ENCODE data around the gene NPHP4. TPM values are rescaled to one million over a fixed set of nuclear protein-coding genes. Genes with fewer than 3 reads are reported as not detected.

Gene NPHP4
- total RNA-seq, 1 donor from 2014 or later = 19.0 TPM

DNA sequence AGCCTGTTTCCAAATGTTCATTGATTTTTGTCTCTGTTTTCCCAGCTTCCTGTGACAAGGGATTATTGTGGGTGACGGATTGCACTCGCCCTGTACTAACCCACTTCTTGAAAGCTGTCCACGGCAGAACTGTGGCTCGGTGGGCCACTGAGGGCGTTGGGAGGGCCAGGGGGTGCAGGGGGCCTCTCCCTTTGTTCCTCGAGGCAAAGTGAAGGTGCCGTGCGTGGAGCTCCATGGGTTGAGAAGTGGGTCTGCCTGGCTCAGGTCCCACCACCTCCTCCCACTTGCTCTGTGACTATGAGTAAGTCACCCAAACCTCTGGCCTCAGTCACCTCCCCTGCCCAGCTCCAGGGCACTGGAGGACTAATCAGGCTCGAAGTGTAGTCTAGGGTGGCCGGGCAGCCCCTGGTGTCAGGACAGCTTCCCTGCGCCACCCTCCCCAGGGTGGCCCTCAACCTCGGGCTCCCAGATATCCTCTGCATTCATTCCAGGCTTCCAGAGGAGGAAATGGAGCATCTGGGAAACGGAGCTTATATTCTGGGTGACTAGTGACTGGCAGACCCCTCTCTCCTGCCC lies 148.6 kb downstream of the NPHP4 start:
- Mint-ChIP-seq H3K27ac (no peak overlapping the region), H3K4me1 (ENCODE audit: low read depth) (no peaks in the 10 kb centered on the region), H3K9me3 (no peaks in the 10 kb centered on the region), H3K4me3 (ENCODE audit: low read depth) (no peak overlapping the region), H3K27me3 (ENCODE audit: low read depth) (no peaks in the 10 kb centered on the region), H3K36me3 (ENCODE audit: low read depth) (no peaks in the 10 kb centered on the region)
- intact Hi-C loops (cut with micrococcal nuclease) = no loop called here
- no peak for DNase-seq (ENCODE audit: low spot score)

DNA sequence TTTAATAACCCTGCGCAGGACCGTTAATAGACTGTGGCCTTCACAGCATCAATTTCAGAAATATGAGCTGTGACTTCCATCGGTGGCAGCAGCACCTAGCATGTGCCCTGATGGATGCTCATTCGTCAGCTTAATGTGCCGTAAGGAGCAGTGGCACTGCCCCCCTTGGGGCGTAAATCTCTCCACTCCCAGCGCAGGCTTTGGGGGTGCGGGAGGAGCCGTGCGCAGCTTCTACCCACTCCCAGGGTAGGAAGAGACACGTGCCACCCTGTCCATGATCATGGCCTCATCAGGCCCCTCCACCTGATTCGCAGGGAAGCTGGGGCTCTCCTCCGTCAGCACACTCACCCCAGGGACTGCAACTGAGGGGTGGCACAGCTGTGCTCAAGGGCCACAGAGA lies 149.5 kb downstream of the NPHP4 start:
- DNase-seq (ENCODE audit: low spot score) = no peak
- Mint-ChIP-seq H3K9me3 (no peaks in the 10 kb centered on the region), H3K36me3 (ENCODE audit: low read depth) (no peaks in the 10 kb centered on the region), H3K27ac (no peak overlapping the region), H3K4me3 (ENCODE audit: low read depth) (no peak overlapping the region), H3K27me3 (ENCODE audit: low read depth) (no peaks in the 10 kb centered on the region), H3K4me1 (ENCODE audit: low read depth) (no peaks in the 10 kb centered on the region)
- intact Hi-C loops (cut with micrococcal nuclease) = no loop called here

DNA sequence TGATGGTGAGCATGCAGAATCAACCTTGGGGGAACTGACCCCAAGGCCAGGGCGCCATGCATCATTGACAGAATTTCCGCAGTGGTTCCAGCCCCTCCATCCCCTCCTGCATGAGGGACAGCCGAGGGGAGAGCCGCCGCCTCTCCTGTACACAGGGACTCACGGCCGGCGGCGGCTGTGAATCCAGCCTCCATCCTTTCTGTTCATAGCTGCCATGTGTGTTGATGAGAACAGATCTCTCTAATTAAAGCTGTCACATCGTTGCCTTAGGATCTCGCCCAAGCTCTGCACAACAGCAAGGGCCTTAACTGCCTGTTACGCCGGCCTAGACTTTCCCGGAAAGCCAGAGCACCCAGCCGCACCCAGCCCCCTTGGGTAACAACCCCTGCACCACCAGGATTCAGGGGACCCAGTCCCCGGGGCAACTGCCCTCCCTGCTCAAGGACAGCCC lies 151.6 kb downstream of the NPHP4 start:
- no peak overlapping the region for H3K4me3 Mint-ChIP-seq (ENCODE audit: low read depth)
- no peaks in the 10 kb centered on the region for H3K36me3 Mint-ChIP-seq (ENCODE audit: low read depth)
- no peaks in the 10 kb centered on the region for H3K9me3 Mint-ChIP-seq
- no peaks in the 10 kb centered on the region for H3K4me1 Mint-ChIP-seq (ENCODE audit: low read depth)
- DNase-seq (ENCODE audit: low spot score) = no peak
- H3K27ac Mint-ChIP-seq = no peak overlapping the region
- intact Hi-C loops (cut with micrococcal nuclease) = no loop called here
- H3K27me3 Mint-ChIP-seq (ENCODE audit: low read depth) = no peaks in the 10 kb centered on the region

DNA sequence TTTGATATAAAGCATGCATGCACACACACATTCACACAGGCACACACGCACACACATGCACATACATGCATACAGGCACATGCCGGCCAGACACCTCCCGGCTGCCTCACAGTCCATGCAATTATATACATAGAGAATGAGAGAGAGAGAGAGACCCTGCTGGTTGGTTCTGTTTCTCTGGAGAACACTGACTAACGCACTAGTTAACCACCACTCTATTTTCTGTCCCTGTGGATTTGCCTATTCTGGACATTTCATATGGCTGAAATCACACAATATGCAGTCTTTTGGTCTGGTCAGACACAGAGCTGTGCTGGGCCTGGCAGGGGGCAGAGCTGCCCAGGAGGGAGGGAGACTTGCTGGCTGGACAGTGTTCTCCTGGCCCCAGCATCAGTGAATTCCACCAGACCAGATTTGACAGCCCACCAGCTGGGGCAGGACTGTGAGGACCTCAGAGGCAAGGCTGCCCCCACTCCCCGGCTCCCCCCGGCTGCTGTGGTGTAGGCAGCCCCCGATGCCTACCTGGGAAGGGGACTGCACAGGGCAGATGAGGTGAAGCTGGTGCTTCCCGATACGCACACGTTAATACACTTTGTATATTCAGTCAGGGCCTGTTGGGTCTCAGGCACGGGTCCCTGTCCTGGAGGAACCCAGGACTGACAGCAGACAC lies 152.2 kb downstream of the NPHP4 start:
- intact Hi-C loops (cut with micrococcal nuclease) = no loop called here
- no peak for DNase-seq (ENCODE audit: low spot score)
- H3K9me3 Mint-ChIP-seq = no peaks in the 10 kb centered on the region
- no peaks in the 10 kb centered on the region for H3K4me1 Mint-ChIP-seq (ENCODE audit: low read depth)
- no peak overlapping the region for H3K4me3 Mint-ChIP-seq (ENCODE audit: low read depth)
- no peak overlapping the region for H3K27ac Mint-ChIP-seq
- no peaks in the 10 kb centered on the region for H3K36me3 Mint-ChIP-seq (ENCODE audit: low read depth)
- H3K27me3 Mint-ChIP-seq (ENCODE audit: low read depth) = no peaks in the 10 kb centered on the region

DNA sequence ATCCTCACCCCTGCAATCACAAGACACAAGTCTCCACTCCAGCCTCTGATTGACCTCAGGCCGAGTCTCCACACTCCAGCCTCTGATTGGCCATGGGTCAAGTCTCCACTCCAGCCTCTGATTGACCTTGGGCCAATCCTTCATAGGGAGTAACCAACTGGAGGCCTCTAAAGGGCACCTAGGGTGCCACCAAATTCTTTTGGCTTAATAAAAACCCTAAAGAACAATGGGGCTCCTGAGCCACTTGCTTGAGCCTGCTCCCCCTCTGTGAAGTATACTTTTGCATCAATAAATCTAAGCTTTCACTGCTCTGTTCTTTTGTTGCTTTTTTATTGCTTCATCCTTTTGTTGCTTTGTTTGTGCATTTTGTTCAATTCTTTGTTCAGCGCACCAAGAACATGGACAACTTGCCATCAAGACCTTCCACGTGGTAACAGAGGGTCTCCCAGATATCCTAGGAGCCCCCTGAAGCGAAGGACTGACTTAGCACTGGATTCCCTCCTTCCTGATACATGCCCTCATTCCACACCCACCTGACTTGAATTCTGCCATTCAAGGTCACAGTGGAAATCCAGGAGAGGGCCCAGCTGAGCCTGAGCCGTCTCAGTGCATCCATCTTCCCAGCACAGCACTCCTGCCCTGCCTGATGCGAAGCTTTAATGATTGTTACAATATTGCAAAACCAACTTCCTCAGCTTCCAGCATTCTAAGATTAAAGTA lies 152.9 kb downstream of the NPHP4 start:
- Mint-ChIP-seq H3K9me3 (no peaks in the 10 kb centered on the region), H3K27me3 (ENCODE audit: low read depth) (no peaks in the 10 kb centered on the region), H3K4me3 (ENCODE audit: low read depth) (no peak overlapping the region), H3K4me1 (ENCODE audit: low read depth) (no peaks in the 10 kb centered on the region), H3K27ac (no peak overlapping the region), H3K36me3 (ENCODE audit: low read depth) (no peaks in the 10 kb centered on the region)
- intact Hi-C loops (cut with micrococcal nuclease) = no loop called here
- DNase-seq (ENCODE audit: low spot score) = no peak

DNA sequence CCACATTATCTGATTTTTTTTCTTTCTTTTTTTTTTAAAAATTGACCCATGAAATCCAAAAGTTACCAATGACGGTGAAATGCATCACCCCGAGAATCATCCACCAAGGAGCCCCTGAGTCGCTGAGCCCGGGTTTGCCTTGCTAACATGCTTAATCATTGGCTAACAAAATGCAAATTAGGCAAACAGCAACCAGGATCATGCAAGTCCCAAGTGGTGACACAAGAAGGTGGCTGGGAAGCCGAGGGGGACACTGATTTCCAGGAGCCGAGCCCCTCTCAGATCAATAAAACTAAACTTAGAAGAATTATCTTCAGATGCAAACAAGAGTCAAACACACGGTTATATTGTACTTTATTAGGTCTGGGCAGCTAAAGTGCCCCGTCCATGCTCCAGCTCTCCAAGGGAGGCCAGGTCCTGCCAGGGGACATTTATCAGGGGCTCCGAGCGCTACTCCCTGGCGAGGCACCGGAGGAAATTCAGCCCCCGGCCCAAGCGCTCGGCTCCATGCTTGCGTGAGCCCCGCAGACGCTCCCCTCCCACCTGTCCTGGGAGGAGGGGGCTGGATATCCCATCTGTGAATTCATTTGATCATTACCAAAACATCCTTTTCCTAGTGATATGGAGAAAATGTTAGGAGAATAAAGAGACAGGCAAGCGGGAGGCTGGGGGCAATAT lies 154.1 kb downstream of the NPHP4 start:
- no peak overlapping the region for H3K27ac Mint-ChIP-seq
- no peaks in the 10 kb centered on the region for H3K27me3 Mint-ChIP-seq (ENCODE audit: low read depth)
- H3K4me3 Mint-ChIP-seq (ENCODE audit: low read depth) = no peak overlapping the region
- H3K9me3 Mint-ChIP-seq = no peaks in the 10 kb centered on the region
- DNase-seq (ENCODE audit: low spot score) = no peak
- H3K36me3 Mint-ChIP-seq (ENCODE audit: low read depth) = no peaks in the 10 kb centered on the region
- intact Hi-C loops (cut with micrococcal nuclease) = no loop called here
- no peaks in the 10 kb centered on the region for H3K4me1 Mint-ChIP-seq (ENCODE audit: low read depth)

DNA sequence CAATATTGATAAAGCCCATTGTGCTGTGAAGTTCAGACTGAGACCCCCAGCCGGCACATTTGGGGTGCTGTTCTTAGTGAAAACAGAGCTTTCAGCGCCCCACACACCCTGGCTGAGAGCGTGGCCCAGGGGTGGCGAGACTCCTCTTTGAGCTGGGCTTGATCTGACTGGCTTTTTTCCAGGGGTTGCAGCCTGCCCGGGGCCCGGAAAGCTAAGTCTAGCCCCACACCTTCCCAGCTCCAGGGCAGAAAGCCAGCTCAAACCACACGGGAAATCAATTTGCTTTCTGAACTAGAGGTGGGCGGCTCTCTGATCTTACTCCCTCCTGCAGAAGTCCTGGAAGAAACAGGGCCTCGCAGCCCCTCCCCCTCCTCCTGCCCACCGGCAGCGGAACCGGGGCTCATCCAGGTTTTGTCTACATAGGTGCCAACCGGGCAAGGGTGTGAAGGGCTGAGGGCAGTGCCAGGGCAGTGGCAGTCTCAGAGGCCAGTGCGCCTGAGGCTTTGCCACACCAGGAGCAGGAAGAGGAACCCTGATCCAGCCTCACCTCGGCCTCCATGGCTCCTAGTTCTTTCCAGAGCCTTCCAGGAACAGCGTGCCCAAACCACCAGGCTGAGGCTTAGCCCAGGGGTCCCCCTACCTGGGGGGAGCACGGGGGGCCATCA lies 155.3 kb downstream of the NPHP4 start:
- intact Hi-C loops (cut with micrococcal nuclease) = no loop called here
- no peaks in the 10 kb centered on the region for H3K4me1 Mint-ChIP-seq (ENCODE audit: low read depth)
- H3K27ac Mint-ChIP-seq = no peak overlapping the region
- H3K4me3 Mint-ChIP-seq (ENCODE audit: low read depth) = no peak overlapping the region
- H3K36me3 Mint-ChIP-seq (ENCODE audit: low read depth) = no peaks in the 10 kb centered on the region
- no peak for DNase-seq (ENCODE audit: low spot score)
- H3K9me3 Mint-ChIP-seq = no peaks in the 10 kb centered on the region
- no peaks in the 10 kb centered on the region for H3K27me3 Mint-ChIP-seq (ENCODE audit: low read depth)

DNA sequence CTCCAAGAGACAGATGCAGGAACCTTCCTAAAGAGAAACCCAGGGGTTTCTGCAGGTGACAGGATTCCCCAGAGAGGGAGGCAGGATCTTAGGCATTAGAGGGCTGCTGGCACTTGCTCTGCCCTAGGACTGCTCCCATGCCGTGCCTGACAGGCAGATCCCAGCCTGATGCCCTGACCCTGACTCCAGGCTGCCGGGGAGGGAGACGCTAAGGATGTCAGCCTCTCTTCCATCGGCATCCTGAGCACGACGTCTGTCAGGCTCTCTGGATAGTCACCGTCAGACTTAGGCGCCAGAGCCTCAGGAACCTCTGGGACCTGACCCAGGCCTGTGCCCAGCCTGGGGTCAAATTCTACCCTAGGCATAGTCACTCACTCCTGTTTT lies 157.1 kb downstream of the NPHP4 start:
- no peaks in the 10 kb centered on the region for H3K4me1 Mint-ChIP-seq (ENCODE audit: low read depth)
- no peak for DNase-seq (ENCODE audit: low spot score)
- H3K4me3 Mint-ChIP-seq (ENCODE audit: low read depth) = no peak overlapping the region
- H3K36me3 Mint-ChIP-seq (ENCODE audit: low read depth) = no peaks in the 10 kb centered on the region
- no peaks in the 10 kb centered on the region for H3K27me3 Mint-ChIP-seq (ENCODE audit: low read depth)
- intact Hi-C loops (cut with micrococcal nuclease) = no loop called here
- no peak overlapping the region for H3K27ac Mint-ChIP-seq
- H3K9me3 Mint-ChIP-seq = no peaks in the 10 kb centered on the region

DNA sequence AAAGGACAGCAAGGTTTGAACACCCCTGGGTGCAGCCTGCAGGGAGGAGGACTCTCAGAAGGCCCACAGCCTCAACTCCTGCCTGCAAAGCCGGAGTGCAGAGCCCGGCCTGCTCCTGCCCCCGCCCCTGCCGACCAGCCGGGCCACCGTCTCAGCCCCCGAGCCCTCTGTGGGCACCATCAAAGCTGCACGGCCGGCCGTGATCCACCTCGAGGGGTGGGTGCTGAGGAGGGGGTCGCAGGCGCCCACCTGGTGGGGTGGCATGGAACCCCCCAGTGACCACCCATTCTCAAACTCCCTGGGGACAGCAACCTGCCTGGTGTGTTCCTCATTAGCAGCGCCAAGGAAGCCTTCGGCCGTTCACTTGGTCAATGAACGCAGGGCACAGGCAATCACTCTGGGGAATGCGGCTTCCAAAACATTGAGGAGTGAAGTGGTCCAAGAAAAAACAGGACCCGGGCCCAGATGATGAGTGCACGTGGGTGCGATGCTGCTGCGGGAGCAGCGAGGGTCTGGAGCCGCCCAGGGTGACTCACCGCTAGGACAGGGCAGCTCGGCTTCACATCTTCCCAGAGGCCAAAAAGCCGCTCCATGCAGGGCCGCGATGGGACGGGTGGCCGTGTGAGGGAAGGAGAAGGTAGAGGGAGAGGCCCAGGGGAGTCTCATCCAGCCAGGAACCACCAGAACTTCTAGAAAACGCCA lies 157.6 kb downstream of the NPHP4 start:
- Mint-ChIP-seq H3K36me3 (ENCODE audit: low read depth) (no peaks in the 10 kb centered on the region), H3K4me3 (ENCODE audit: low read depth) (no peak overlapping the region), H3K27ac (no peak overlapping the region), H3K27me3 (ENCODE audit: low read depth) (no peaks in the 10 kb centered on the region), H3K9me3 (no peaks in the 10 kb centered on the region), H3K4me1 (ENCODE audit: low read depth) (no peaks in the 10 kb centered on the region)
- intact Hi-C loops (cut with micrococcal nuclease) = no loop called here
- DNase-seq (ENCODE audit: low spot score) = no peak

DNA sequence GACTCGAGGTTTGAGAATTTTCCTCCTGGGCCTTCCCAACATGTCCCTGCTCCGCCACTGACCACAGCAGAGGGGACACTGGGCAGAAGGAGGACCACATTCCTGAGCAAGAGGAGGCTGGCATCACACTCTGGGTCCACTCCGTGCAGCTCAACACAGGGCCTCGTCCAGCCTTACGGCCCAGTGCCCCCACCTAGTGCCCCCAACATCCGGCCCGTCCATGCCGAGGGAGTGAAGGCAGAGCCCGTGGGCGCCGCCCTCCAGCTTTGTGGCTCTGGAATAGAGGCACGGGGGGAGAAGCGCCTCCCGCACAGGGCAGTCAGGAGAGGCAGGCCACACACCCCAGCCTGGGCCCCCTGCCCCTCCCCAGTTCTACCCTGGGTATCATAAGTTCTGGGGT lies 158.3 kb downstream of the NPHP4 start:
- H3K27me3 Mint-ChIP-seq (ENCODE audit: low read depth) = no peaks in the 10 kb centered on the region
- no peak overlapping the region for H3K27ac Mint-ChIP-seq
- DNase-seq (ENCODE audit: low spot score) = no peak
- H3K9me3 Mint-ChIP-seq = no peaks in the 10 kb centered on the region
- intact Hi-C loops (cut with micrococcal nuclease) = no loop called here
- no peak overlapping the region for H3K4me3 Mint-ChIP-seq (ENCODE audit: low read depth)
- H3K36me3 Mint-ChIP-seq (ENCODE audit: low read depth) = no peaks in the 10 kb centered on the region
- H3K4me1 Mint-ChIP-seq (ENCODE audit: low read depth) = no peaks in the 10 kb centered on the region

DNA sequence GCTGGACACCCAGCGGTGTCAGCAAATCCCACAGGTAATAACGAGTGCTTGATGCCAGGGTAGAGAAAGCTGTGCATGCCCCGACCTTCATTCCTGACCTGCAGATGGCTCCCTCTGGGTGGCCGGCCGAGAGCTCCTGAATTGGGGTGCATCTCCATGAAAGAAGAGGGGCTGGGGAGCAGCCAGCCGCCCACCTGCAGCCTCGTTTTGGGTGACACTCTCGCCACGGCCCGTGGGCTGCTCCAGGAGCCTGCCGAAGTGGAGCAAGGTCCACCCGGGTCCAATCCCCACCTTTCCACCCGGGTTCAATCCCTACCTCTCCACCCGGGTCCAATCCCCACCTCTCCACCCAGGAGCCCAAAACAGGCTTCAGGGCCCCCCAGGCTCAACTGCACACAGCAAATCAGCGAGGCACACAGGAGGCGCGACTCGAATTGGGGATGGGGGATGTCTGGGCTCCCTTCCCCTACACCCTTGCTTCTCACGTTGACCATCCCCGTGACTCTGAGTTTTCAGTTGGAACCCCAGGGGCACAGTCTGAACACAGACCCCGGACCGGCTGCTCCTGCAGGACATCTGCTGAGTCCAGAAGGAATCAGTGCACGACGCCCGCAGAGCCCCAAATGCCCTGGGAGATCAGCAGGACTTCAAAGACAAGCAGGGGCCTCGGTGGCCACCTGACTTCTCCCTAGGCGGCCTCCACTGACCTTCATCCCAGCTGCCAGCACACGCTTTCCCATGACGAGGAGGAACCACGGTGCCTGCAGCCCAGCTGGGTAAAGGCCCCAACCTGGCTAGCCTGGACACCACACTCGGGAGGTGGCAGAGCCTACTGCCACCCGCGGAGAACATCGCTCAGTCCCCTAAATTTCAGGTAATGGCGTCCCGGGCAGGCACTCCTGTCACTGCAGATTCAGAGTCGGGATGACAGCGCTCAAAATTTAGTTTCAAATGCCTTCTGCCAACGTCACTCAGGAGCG lies 159.0 kb downstream of the NPHP4 start:
- H3K4me3 Mint-ChIP-seq (ENCODE audit: low read depth) = no peak overlapping the region
- no peaks in the 10 kb centered on the region for H3K27me3 Mint-ChIP-seq (ENCODE audit: low read depth)
- DNase-seq (ENCODE audit: low spot score) = no peak
- no peaks in the 10 kb centered on the region for H3K9me3 Mint-ChIP-seq
- H3K36me3 Mint-ChIP-seq (ENCODE audit: low read depth) = no peaks in the 10 kb centered on the region
- intact Hi-C loops (cut with micrococcal nuclease) = no loop called here
- H3K27ac Mint-ChIP-seq = no peak overlapping the region
- H3K4me1 Mint-ChIP-seq (ENCODE audit: low read depth) = no peaks in the 10 kb centered on the region

Data from activated T-helper 2 cell treated with anti-CD3 and anti-CD28 coated beads, Interferon-gamma antibody, Interleukin-2, Interleukin-4, amounts not matched to agents 10 μg/mL and 5 μg/mL and 100 μg/mL, durations not matched to agents 14 hours and 24 hours and 36 hours (primary cell).